Muscle of leg (tissue), 11 donors: ENCODE data around the gene PTH1R. TPM values are rescaled to one million over a fixed set of nuclear protein-coding genes. Genes with fewer than 3 reads are reported as not detected.

Experiments
- DNase-seq: peaks from one replicate; pipeline ENCODE4 v3.0.0; 2013
- H3K27ac ChIP-seq: one replicate; pipeline ENCODE4 v1.5.1; 2013; ENCODE audit warnings: mild to moderate bottlenecking, low read length, control low read depth
- H3K27me3 ChIP-seq: one replicate; pipeline ENCODE4 v1.6.1; 2013; ENCODE audit warnings: low read length; ENCODE audit not compliant: control insufficient read depth, insufficient read depth
- H3K36me3 ChIP-seq: one replicate; pipeline ENCODE4 v1.6.1; 2013; ENCODE audit warnings: low read length; ENCODE audit not compliant: control insufficient read depth, insufficient read depth
- H3K4me1 ChIP-seq: one replicate; pipeline ENCODE4 v1.6.1; 2013; ENCODE audit warnings: low read length; ENCODE audit not compliant: control insufficient read depth, insufficient read depth
- H3K4me3 ChIP-seq: one replicate; pipeline ENCODE4 v1.5.1; 2013; ENCODE audit warnings: low read length, control low read depth
- H3K9me3 ChIP-seq: replicated peaks from 2 replicates; pipeline ENCODE4 v1.6.1; 2013; ENCODE audit warnings: low read depth, low read length; ENCODE audit not compliant: control insufficient read depth
- WGBS: methylation state at CpG from one replicate; pipeline ENCODE4 v1.1.5; 2013; ENCODE audit warnings: missing lambda C conversion rate; ENCODE audit not compliant: insufficient coverage; 5-methylcytosine and 5-hydroxymethylcytosine counted together
- polyA plus RNA-seq, 8 donors: library from polyadenylated mRNA; unstranded; fragments of 120-200 nt; gene quantifications; one replicate each; pipeline versions ENCODE4 v1.2.1 to v1.2.3, GENCODE V29; 2013; ENCODE audit warnings: inconsistent platforms in 1 of 8, low replicate concordance in 1 of 8; ENCODE audit not compliant: insufficient read length in 8 of 8, insufficient read depth in 1 of 8
- total RNA-seq: library from RNA; stranded (reverse); fragments of 120-200 nt; gene quantifications from one replicate; pipeline ENCODE4 v1.2.4, GENCODE V29; 2013

Gene PTH1R
- total and polyA plus RNA-seq, 9 donors, result 7.1 to 26.8 (median 11.4) TPM

DNA sequence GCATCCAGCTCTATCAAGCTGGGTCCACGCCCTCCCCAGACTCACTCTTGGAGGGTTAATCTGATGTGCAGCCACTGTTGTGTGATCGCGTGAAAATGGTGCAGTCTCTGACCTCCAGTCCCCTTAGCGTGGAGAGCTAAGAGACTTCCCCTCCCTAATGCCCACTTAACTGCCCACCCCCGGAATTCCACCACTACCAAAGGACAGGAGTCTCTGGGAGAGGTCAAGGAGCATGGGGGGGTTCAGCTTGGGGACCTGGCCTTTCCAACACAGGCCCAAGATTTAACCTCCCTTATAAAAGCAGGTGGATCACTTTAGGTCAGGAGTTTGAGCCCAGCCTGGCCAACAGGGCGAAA is 50.2 kb downstream of the PTH1R start:
- H3K27me3 ChIP-seq, result no peaks in the 10 kb centered on the region
- peak overlapping the region; percentile 93 for H3K27ac ChIP-seq
- H3K4me1 ChIP-seq, result peaks cover 62% of the 10 kb centered on the region
- 100% methylated on average over 2 of the region's 6 CpGs for WGBS
- H3K9me3 ChIP-seq, result no peaks in the 10 kb centered on the region
- no peak for DNase-seq
- H3K4me3 ChIP-seq, result no peak overlapping the region
- H3K36me3 ChIP-seq, result peaks cover 48% of the 10 kb centered on the region

DNA sequence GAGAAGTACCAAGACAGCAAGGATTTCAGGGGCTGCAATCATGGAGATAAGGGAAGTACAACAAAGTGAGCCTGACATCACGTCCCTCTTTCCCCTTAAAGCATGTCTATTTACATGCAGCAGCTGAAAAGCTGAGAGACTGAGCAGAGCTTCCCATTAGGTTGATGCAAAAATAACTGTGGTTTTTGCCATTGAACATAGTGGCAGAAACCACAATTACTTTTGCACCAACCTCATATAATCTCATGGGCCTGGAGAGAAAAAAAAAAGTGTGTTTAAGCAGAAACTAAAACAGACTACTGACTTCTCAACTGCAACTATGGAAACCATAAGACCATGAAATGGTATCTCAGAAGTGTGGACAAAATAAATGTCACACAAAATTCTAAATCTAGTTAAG is 50.8 kb downstream of the PTH1R start:
- Histone ChIP-seq H3K4me1 (peaks cover 68% of the 10 kb centered on the region), H3K4me3 (no peak overlapping the region), H3K27me3 (no peaks in the 10 kb centered on the region), H3K36me3 (peaks cover 43% of the 10 kb centered on the region), H3K27ac (no peak overlapping the region), H3K9me3 (no peaks in the 10 kb centered on the region)
- peak; percentile 58 for DNase-seq
- no CpG with 5 or more reads among the region's 1 CpG for WGBS

- no peak for DNase-seq
- Histone ChIP-seq H3K9me3 (no peaks in the 10 kb centered on the region), H3K4me3 (no peak overlapping the region), H3K4me1 (peaks cover 76% of the 10 kb centered on the region), H3K27me3 (no peaks in the 10 kb centered on the region), H3K27ac (no peak overlapping the region), H3K36me3 (peaks cover 32% of the 10 kb centered on the region)
- WGBS, result 95% methylated on average over 2 of the region's 2 CpGs
Observed at GRCh38 chr3:46929324-46929723, 51.8 kb downstream of the PTH1R start.

DNA sequence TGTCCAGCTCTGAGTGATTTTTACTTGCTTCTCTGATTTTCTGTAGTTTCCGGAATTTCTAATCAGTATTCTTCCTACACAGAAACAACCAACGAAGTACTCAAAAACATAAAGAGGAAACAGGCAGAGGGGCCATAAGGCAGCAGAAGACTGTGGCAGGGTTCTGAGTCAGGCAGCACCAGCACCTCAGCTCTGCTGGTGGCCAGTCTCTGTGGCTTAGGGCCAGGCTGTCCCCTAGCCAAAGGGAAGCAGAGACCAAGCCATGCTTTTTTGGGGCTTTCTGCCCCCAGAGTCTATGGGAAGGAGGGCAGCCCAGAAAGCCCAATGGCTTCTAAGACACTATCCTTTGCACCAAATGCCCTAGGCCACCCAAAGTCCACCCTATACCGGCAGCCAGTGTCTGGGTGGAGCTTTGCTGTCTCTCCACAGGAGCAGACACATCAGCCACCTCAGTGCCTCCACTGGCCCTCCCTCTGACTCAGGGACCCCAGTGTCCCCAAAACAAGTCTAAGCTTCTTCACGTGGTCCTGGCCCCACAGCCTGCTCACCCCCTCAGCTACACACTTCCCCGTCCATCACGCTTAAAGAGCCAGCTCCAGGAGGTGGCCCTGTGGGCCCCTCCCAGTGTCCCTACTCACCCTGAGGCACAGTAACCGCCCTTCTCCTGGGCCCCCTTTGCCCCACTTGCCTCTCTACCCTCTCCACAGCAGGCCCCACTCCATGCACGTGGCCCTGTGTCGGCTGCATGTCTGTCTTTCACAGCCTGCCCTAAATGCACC is 52.8 kb downstream of the PTH1R start:
- Histone ChIP-seq H3K27me3 (no peaks in the 10 kb centered on the region), H3K4me1 (peaks cover 80% of the 10 kb centered on the region), H3K36me3 (peaks cover 22% of the 10 kb centered on the region), H3K9me3 (no peaks in the 10 kb centered on the region), H3K4me3 (no peak overlapping the region), H3K27ac (peak overlapping the region; percentile 78)
- no peak for DNase-seq
- 87% methylated on average over 8 of the region's 9 CpGs for WGBS

- Histone ChIP-seq H3K27me3 (no peaks in the 10 kb centered on the region), H3K36me3 (peaks cover 21% of the 10 kb centered on the region), H3K27ac (peak overlapping the region; percentile 78), H3K4me1 (peaks cover 79% of the 10 kb centered on the region), H3K9me3 (no peaks in the 10 kb centered on the region), H3K4me3 (no peak overlapping the region)
- WGBS, result no CpG with 5 or more reads among the region's 3 CpGs
- no peak for DNase-seq
Observed at GRCh38 chr3:46930945-46931403, 53.5 kb downstream of the PTH1R start.

GRCh38 chr3:46931631-46932331 is 54.3 kb downstream of the PTH1R start:
- DNase-seq, result peak; percentile 68
- Histone ChIP-seq H3K9me3 (no peaks in the 10 kb centered on the region), H3K27me3 (no peaks in the 10 kb centered on the region), H3K4me3 (no peak overlapping the region), H3K4me1 (peaks cover 79% of the 10 kb centered on the region), H3K27ac (peak overlapping the region; percentile 78), H3K36me3 (peaks cover 22% of the 10 kb centered on the region)
- 35% methylated on average over 3 of the region's 6 CpGs for WGBS

GRCh38 chr3:46932455-46933225 is 55.1 kb downstream of the PTH1R start:
- Histone ChIP-seq H3K36me3 (peaks cover 23% of the 10 kb centered on the region), H3K9me3 (no peaks in the 10 kb centered on the region), H3K27ac (peak overlapping the region; percentile 78), H3K4me3 (no peak overlapping the region), H3K27me3 (no peaks in the 10 kb centered on the region), H3K4me1 (peaks cover 75% of the 10 kb centered on the region)
- 48% methylated on average over 2 of the region's 7 CpGs for WGBS
- no peak for DNase-seq

- H3K9me3 ChIP-seq, result no peaks in the 10 kb centered on the region
- H3K27me3 ChIP-seq, result no peaks in the 10 kb centered on the region
- DNase-seq, result no peak
- peaks cover 72% of the 10 kb centered on the region for H3K4me1 ChIP-seq
- peaks cover 25% of the 10 kb centered on the region for H3K36me3 ChIP-seq
- 67% methylated on average over 1 of the region's 6 CpGs for WGBS
- peak overlapping the region; percentile 59 for H3K27ac ChIP-seq
- no peak overlapping the region for H3K4me3 ChIP-seq
Observed at GRCh38 chr3:46933261-46933660, 55.7 kb downstream of the PTH1R start.

- H3K36me3 ChIP-seq, result peaks cover 25% of the 10 kb centered on the region
- H3K27me3 ChIP-seq, result no peaks in the 10 kb centered on the region
- no peaks in the 10 kb centered on the region for H3K9me3 ChIP-seq
- DNase-seq, result no peak
- WGBS, result no CpG with 5 or more reads among the region's 2 CpGs
- peaks cover 75% of the 10 kb centered on the region for H3K4me1 ChIP-seq
- H3K4me3 ChIP-seq, result no peak overlapping the region
- peak overlapping the region; percentile 94 for H3K27ac ChIP-seq
Observed at GRCh38 chr3:46934072-46934471, 56.6 kb downstream of the PTH1R start.
